ENCODE results near the gene FBXO22.

DNA sequence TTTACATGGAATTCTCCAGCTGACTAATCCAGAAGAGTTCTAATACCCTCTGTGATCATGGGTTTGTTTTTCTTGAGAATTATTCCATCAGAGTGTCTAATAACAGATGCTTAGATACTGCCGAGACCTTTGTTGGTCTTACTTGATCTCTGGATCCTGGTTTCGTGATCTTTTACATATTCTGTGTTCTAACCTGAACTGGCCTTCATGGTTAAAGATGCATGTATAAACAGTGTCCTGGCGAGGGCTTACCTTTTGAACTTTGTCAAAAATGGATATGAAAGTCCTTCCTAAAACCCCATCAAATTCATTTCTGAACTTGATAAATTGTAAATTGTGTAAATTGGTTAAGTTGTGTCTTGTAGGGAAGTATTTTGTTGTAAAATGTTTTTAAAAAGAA lies 35.7 kb upstream of the FBXO22 start:
- no peak for TF ChIP-seq SUZ12 (IDR thresholded peaks at IDR 0.05)
- no peak for TF ChIP-seq FOXA1 (IDR thresholded peaks at IDR 0.05)
- no peak for TF ChIP-seq NFRKB (IDR thresholded peaks at IDR 0.05)
- TF ChIP-seq ARNT (IDR thresholded peaks at IDR 0.05): no peak
- TF ChIP-seq ELF4 (IDR thresholded peaks at IDR 0.05): no peak
- no peak for TF ChIP-seq SP1 (IDR thresholded peaks at IDR 0.05)
- TF ChIP-seq L3MBTL2 (conservative IDR thresholded peaks at IDR 0.05): no peak
- TF ChIP-seq CTBP1 (IDR thresholded peaks at IDR 0.05; ENCODE audit: borderline replicate concordance): no peak
- no peak for TF ChIP-seq TARDBP (IDR thresholded peaks at IDR 0.05)
- TF ChIP-seq FOXK2 (IDR thresholded peaks at IDR 0.05): no peak
- TF ChIP-seq FOXM1 (IDR thresholded peaks at IDR 0.05; ENCODE audit: borderline replicate concordance): no peak
- no peak for TF ChIP-seq ZNF384 (IDR thresholded peaks at IDR 0.05)
